Prostate gland (tissue), 2 donors: ENCODE measurements around the gene TXNL4A. TPM values are rescaled to one million over a fixed set of nuclear protein-coding genes. Genes with fewer than 3 reads are reported as not detected.
"Not testable (repeated sequence)": the region's sequence is repeated elsewhere in the genome, so short reads cannot be mapped to it uniquely, and the experiment has no call there.

Experiments used
- DNase-seq: peaks from one replicate; pipeline ENCODE4 v3.0.0-alpha.2; 2019; ENCODE audit warnings: low spot score
- H3K27ac ChIP-seq, 2 donors: fragments of 200-600 bp; sonication (generic); 2 replicates each; pipeline ENCODE4 v1.5.1; 2017 to 2019
- H3K27me3 ChIP-seq: fragments of 200-600 bp; sonication (generic); replicated peaks from 2 replicates; pipeline ENCODE4 v1.5.1; 2019; ENCODE audit not compliant: insufficient read depth
- H3K36me3 ChIP-seq, 2 donors: fragments of 200-600 bp; sonication (generic); 1 replicate in 1 of 2; 2 replicates in 1 of 2; pipeline versions ENCODE4 v1.5.1 to v1.8.1; 2017 to 2019
- H3K4me1 ChIP-seq: fragments of 200-600 bp; sonication (generic); replicated peaks from 2 replicates; pipeline ENCODE4 v1.5.1; 2019
- H3K4me3 ChIP-seq, 2 donors: fragments of 200-600 bp; sonication (generic); 2 replicates each; pipeline ENCODE4 v1.5.1; 2017 to 2019
- H3K9me3 ChIP-seq: fragments of 200-600 bp; sonication (generic); 2 replicates; pipeline ENCODE4 v1.5.1; 2017
- CTCF ChIP-seq, 4 experiments: fragments of 200-600 bp in 2 of 4; fragments of 450-650 bp in 2 of 4; sonication (generic) in 2 of 4; IDR thresholded peaks; 1 replicate in 3 of 4; 2 replicates in 1 of 4; pipeline ENCODE4 v1.5.1; 2016 to 2019; ENCODE audit warnings: antibody characterized with exemption in 4 of 4, mild to moderate bottlenecking in 2 of 4, moderate library complexity in 2 of 4
- POLR2A ChIP-seq: fragments of 450-650 bp; IDR thresholded peaks from one replicate; pipeline ENCODE4 v1.6.1; 2016; ENCODE audit warnings: antibody characterized with exemption, mild to moderate bottlenecking
- POLR2AphosphoS5 ChIP-seq: sonication (generic); formaldehyde crosslinking; IDR thresholded peaks from one replicate; pipeline ENCODE4 v1.6.1; 2017; ENCODE audit warnings: antibody characterized with exemption
- WGBS: methylation state at CpG from one replicate; pipeline ENCODE4 v1.1.5; 2018; 5-methylcytosine and 5-hydroxymethylcytosine counted together
- intact Hi-C: fragments of 100-400 bp; cut with DNase I; formaldehyde crosslinking; loops from one replicate; pipeline ENCODE4 v1.14.2; 2022
- total RNA-seq, 2 donors: library from RNA; depleted of rRNA; stranded (reverse); fragments of >200 nt; gene quantifications; one replicate each; pipeline ENCODE4 v1.1.0, GENCODE V29; 2016

Gene TXNL4A
- total RNA-seq, 2 donors from 2014 or later, result 25.4 to 35.2 TPM

GRCh38 chr18:80034068-80034851 is 45.9 kb upstream of the TXNL4A start, which contains the start of gene RBFA:
RBFA (plus strand) TSS chr18:80034434; CDS start chr18:80034496, 62 bp downstream.
- H3K27ac ChIP-seq, result peak within 1 kb of the TSS; percentile 79 to 87
- DNase-seq, result peak; percentile 100
- no peaks in the 10 kb centered on the region for H3K36me3 ChIP-seq
- no peaks in the 10 kb centered on the region for H3K27me3 ChIP-seq
- intact Hi-C loops, result loop anchor here (5.0 kb wide), 3 partner anchors 47 to 357 kb away; partner anchors contain the start of genes CTDP1, SLC66A2 and TXNL4A
- no peaks in the 10 kb centered on the region for H3K9me3 ChIP-seq
- H3K4me3 ChIP-seq, result peak within 1 kb of the TSS; percentile 58 to 69
- peak; percentile 72 for TF ChIP-seq POLR2A
- TF ChIP-seq POLR2AphosphoS5, result peak; percentile 67
- peak in 3 of 4 experiments; percentile 51 to 73 (median 64) for TF ChIP-seq CTCF (IDR thresholded peaks at IDR 0.05)
- no peaks in the 10 kb centered on the region for H3K4me1 ChIP-seq
- 1% methylated on average over 99 of the region's 99 CpGs for WGBS

DNA sequence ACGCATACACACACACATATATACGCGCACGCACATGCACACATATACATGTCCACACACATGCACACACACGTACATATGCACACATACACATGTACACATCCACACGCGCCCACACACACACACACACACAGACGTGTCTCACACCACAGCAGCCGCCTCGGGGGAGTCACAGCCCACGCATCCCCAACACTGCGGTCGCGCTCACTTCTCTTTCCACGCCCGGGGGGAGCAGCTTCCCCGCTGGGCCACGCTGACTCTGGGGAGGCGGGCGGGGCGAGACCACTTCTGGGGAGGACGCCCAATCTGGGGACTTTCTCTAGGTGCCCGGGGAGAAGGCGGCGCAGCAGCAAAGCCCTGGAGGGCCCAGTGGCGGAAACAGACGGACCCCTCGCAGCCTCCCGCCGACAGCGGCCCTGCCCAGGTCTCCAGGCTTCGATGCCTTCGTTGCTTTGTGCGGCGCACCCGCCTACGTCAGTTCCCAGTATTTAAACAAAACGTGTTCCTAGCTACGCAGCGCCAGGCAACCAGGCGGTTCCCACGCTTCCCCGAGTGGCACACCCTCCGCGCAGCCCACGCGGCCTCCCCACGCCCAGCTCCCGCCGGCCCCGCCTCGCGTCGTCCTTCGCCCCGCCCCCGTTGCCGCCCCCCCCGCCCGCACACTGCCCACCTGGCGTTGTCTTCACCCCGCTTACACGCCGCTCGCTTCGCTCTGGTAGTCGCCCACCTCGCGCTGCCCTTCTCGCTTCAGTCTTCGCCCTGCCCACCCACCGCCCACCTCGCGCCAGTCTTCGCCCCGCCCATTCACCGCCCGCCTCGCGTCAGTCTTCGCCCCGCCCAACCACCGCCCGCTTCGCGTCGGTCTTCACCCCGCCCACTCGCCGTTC is 45.1 kb upstream of the TXNL4A start:
- TF ChIP-seq CTCF (IDR thresholded peaks at IDR 0.05) (no peak), POLR2AphosphoS5 (peak; percentile 39), POLR2A (peak; percentile 85)
- intact Hi-C loops, result loop anchor here (5.0 kb wide), 3 partner anchors 46 to 356 kb away; partner anchors contain the start of genes CTDP1, SLC66A2 and TXNL4A
- Histone ChIP-seq H3K4me1 (no peaks in the 10 kb centered on the region), H3K27me3 (no peaks in the 10 kb centered on the region), H3K36me3 (no peaks in the 10 kb centered on the region), H3K9me3 (no peaks in the 10 kb centered on the region), H3K27ac (peak overlapping the region; percentile 79 to 87), H3K4me3 (peak overlapping the region; percentile 58 to 69)
- WGBS, result 4% methylated on average over 76 of the region's 90 CpGs
- DNase-seq, result peak; percentile 16

- Histone ChIP-seq H3K27me3 (no peaks in the 10 kb centered on the region), H3K9me3 (no peaks in the 10 kb centered on the region), H3K4me3 (no peak overlapping the region), H3K4me1 (no peaks in the 10 kb centered on the region), H3K36me3 (no peaks in the 10 kb centered on the region), H3K27ac (no peak overlapping the region)
- WGBS, result 100% methylated on average over 1 of the region's 1 CpG
- DNase-seq, result no peak
- intact Hi-C loops, result loop anchor here (5.0 kb wide), 3 partner anchors 42 to 352 kb away; partner anchors contain the start of genes CTDP1, SLC66A2 and TXNL4A
- TF ChIP-seq POLR2AphosphoS5 (no peak), CTCF (IDR thresholded peaks at IDR 0.05) (no peak), POLR2A (no peak)
These were observed 41.3 kb upstream of the TXNL4A start for GRCh38 chr18:80029690-80030089.

DNA sequence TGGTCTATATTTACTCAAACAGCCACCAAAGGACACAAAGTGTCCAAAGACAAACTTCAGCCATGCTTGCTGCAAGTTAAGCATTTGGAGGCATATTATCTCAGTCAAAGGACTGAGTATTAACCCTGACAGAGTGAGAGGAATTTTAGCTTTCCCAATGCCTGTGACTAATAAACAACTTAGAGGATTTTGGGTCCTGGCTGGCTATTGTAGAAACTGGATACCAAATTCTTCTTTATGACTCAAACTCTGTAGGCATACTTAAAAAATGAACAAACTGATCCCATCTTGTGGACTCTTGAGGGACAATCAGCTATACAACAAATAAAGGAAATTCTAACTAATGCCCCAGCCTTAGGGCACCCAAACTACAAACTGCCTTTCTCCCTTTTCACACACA is 39.4 kb upstream of the TXNL4A start:
- H3K36me3 ChIP-seq, H3K4me3 ChIP-seq, DNase-seq, H3K27me3 ChIP-seq, intact Hi-C loops, H3K4me1 ChIP-seq, H3K9me3 ChIP-seq, H3K27ac ChIP-seq: not testable (repeated sequence)

DNA sequence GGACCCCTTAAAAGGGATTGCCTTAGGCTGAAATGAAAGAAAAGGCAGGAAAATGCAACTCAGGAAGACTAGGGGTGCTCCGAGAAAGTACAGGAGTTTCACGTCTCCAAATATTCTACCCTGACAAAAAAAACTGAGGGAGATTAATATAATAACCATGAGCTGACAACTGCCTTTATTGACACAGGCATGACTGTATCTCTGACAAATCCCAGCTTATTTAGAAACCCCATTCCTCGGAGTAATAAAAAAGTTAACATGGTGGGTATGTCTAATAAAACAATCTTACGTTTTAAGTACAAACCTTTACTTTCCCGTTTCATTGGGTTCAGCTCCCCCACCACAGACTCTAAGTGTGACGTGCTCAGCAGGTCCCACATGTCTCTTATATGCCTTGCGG is 38.0 kb upstream of the TXNL4A start:
- TF ChIP-seq CTCF (IDR thresholded peaks at IDR 0.05), result no peak
- no peak for TF ChIP-seq POLR2A
- no peak for TF ChIP-seq POLR2AphosphoS5
- no peaks in the 10 kb centered on the region for H3K4me1 ChIP-seq
- intact Hi-C loops, result no loop called here
- no peaks in the 10 kb centered on the region for H3K36me3 ChIP-seq
- no peak overlapping the region for H3K27ac ChIP-seq
- H3K4me3 ChIP-seq, result no peak overlapping the region
- peaks cover 8% of the 10 kb centered on the region for H3K9me3 ChIP-seq
- 93% methylated on average over 7 of the region's 7 CpGs for WGBS
- DNase-seq, result no peak
- H3K27me3 ChIP-seq, result no peaks in the 10 kb centered on the region
